GM21381 (cell line): ENCODE measurements around the gene RPTN.
"Not testable (repeated sequence)": the region's sequence is repeated elsewhere in the genome, so short reads cannot be mapped to it uniquely, and the experiment has no call there.

Source experiments
- ATAC-seq: cut with Tn5 transposase; IDR thresholded peaks from one replicate; pipeline ENCODE4 v1.9.1; 2021; ENCODE audit warnings: mild to moderate bottlenecking, moderate library complexity; ENCODE audit not compliant: unreplicated experiment

RPTN gene

DNA sequence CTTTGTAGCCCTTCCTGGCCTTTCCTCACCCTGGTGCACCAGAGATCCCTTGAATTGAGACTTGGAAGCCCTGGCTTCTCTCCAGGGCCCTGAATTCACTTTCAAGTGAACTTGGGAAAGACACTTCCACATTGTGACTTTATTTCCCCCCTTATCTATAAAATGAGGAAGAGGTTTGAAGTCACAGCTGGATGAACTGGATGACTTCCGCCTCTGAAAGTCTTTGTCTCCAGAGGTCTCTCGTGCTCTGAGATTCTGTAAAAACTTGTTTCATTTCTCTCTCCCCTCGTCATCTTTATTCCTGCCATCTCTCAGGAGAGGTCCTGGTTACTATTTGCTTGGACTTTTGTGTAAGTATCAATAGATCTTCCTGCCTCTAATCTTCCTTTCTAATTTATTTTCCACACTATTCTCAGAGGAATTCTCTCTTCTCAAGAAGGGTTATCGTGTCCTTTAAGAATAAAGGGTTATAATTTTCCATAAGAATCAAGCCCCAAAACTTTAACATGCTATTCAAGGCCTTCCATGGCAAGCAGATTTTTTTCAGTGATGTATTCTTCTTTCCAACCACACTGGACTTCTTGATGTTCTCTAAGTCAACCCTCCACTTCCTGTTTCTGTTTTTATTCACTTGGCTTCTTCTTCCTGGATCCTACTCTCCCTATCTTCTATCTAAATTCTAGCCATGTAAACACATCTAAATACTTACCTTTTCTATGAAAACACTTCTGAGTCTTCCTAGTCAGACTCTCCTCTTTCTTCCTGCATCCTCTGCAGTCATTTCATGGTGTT lies 6.5 kb upstream of the RPTN start:
- ATAC-seq, result no peak

DNA sequence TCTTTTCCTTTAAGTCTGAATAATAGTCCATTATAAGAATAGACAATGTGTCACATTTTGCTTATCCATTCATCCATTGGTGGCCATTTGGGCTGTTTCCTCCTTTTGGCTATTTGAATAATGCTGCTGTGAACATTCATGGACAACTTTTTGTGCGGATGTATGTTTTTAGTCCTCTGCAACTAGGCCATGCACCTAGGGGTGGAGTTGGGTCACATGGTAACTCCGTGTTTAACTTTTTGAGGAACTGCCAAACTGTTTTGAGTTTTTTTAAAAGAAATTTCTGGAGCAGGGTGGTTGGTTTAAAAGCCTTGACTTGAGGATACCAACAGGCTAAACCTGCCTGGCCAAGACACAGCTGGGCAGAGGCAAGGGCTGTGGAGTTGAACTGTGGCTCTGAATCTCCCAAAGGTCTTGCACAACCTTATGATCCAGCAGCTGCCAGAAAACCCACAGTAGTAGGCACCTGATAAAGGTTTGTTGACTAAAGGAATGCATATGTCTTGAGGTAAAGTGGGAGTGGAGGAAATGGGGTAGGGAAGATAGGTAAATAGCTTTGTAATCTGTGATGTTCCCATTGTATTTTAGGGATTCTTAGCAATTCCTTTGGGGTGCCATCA lies 5.6 kb upstream of the RPTN start:
- no peak for ATAC-seq

DNA sequence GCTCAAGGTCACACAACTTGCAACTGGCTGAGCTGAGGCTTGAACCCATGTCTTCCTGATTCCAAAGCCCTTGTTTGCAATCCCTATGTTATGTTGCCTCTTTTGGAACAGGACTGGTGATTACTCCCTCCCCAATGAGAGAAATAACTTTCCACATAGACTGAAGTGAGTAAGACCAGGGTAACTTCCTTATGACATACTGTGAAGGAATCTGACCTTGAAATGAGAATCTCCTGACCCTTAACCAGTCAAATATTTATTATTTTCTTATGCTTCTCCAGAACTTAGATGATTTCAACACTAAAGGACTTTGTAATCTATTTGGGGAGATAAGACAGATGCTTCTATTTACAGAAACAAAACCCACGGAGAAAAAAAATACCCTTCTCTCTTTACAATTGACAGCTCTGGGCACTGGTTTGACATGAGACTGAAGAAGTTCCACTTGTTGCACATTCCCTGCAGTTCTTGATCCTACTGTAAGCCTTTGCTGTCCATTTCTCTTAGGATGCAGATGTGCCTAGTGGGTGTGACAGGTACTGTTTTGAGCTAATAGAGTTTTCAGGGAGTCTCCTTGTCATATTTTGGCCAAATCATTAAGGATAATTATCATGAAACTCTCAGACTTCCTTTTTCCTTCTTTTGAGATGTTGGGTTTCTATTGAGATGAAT lies 3.9 kb upstream of the RPTN start:
- no peak for ATAC-seq

- no peak for ATAC-seq
These were observed 1.5 kb upstream of the RPTN start for GRCh38 chr1:152160576-152160975.

- no peak for ATAC-seq
These were observed 5.0 kb downstream of the RPTN start for GRCh38 chr1:152153996-152154395.

- no peak for ATAC-seq
These were observed 7.4 kb downstream of the RPTN start for GRCh38 chr1:152151646-152152045.

- no peak for ATAC-seq
These were observed 10.0 kb downstream of the RPTN start for GRCh38 chr1:152148981-152149380.

DNA sequence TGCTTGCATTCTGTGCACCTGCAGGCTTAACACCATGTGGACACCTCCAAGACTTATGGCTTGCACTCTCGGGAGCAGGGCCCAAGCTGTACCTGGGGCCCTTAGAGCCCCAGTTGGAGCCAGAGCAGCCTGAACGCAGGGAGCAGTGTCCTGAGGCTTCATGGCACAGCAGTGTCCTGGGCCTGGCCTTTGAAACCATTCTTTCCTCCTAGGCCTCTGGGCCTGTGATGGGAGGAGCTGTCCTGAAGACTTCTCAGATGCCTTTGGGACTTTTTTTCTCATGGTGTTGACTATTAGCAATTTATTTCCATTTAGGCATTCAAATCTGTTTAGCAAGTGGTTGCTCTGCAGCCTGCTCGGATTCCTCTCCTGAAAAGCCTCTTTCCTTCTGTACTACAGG lies 11.0 kb downstream of the RPTN start:
- ATAC-seq, result no peak

- no peak for ATAC-seq
These were observed 13.3 kb downstream of the RPTN start for GRCh38 chr1:152145769-152146168.

DNA sequence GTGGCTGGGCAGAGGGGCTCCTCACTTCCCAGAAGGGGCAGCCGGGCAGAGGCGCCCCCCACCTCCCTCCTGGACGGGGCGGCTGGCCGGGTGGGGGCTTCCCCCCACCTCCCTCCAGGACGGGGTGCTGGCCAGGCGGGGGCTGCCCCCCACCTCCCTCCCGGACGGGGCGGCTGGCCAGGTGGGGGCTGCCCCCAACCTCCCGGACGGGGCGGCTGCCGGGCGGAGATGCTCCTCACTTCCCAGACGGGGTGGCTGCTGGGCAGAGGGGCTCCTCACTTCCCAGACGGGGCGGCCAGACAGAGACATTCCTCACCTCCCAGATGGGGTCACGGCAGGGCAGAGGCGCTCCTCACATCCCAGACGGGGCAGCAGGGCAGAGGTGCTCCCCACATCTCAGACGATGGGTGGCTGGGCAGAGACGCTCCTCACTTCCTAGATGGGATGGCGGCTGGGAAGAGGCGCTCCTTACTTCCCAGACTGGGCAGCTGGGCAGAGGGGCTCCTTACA lies 14.3 kb downstream of the RPTN start:
- not testable (repeated sequence) for ATAC-seq

- peak; percentile 55 for ATAC-seq
These were observed 15.7 kb downstream of the RPTN start for GRCh38 chr1:152143150-152143887.

GRCh38 chr1:152141971-152142584 lies 16.9 kb downstream of the RPTN start:
- no peak for ATAC-seq

- no peak for ATAC-seq
These were observed 21.8 kb downstream of the RPTN start for GRCh38 chr1:152137215-152137614.

- ATAC-seq, result no peak
These were observed 28.8 kb downstream of the RPTN start for GRCh38 chr1:152130186-152130585.

GRCh38 chr1:152127673-152128072 lies 31.4 kb downstream of the RPTN start:
- ATAC-seq, result no peak

DNA sequence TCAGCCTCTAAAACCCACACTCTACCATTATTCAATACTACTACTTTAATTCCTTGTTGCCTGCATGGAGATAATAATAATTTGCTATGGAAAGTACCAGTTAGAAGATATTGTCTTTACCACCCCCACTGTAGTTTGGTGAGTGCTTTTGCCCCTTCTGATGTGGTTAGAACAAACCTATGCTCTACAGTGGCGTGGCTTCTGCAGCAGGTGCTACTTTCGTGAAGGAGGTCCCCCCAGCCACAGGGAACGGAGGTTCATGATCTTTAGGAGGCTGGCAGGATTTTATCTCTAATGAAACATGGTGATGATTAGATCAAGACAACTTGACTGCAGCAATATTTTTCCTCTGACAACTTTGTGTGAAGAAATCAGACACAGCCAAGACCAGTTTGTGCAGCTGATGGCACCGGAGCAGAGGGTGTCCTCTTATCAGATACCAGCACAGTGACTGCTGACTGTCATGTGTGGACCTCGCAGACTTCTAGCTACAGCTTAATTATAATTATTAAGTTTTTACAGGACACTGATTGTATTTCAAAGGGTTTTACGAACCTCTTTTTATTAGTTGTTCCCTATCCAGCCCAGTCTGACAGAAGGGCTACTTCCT lies 33.1 kb downstream of the RPTN start:
- ATAC-seq, result no peak

DNA sequence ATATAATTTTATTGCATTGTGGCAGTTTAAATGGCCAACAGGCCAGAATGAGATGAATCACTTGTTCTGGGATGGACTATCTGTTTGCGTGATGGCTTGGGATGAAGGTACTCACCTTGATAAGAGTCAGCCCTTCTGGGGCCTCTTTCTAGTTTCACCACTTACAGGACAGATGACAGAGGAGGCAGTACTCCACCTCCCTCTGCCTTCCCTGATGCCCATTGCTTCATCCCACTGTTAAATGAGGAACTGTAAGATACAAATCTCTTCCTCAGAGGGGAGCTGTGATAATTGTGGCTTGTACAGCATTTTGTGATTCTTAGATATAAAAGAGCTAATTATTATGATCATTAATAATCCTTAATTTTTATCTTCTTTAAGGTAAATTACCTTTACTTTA lies 40.1 kb downstream of the RPTN start:
- ATAC-seq, result no peak

DNA sequence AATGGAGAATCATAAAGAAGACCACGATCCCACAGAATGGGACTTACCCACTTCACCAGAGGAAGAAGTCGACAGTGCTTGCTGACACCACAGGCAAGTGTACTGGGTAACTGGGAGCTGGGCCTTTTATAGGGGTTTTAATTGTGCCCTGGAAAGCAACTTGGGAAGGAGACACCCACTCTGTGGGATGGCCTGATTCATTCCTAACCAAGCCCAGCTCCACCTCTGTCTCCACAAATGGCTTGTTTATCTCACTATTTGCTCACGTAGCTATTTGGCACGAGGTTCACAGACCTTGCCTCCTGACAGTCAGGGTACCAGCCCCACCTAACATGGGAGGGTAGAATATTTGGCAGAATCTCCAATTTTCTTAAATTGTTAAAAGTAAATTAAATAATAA lies 43.7 kb downstream of the RPTN start, which contains the start of gene TCHH:
Gene TCHH (minus strand): TSS at position 101 of the 400 bp plus-strand sequence. CDS start 1,364 bp downstream, outside the sequence.
- ATAC-seq, result no peak

GRCh38 chr1:152112885-152113432 lies 46.1 kb downstream of the RPTN start:
- ATAC-seq, result no peak
